K562 (cell line): ENCODE results near the gene DGKZ. TPM values are rescaled to one million over a fixed set of nuclear protein-coding genes. Genes with fewer than 3 reads are reported as not detected.

Experiments
- DPF2 ChIP-seq: fragments of 450-650 bp; IDR thresholded peaks from 2 replicates; pipeline ENCODE4 v1.6.1; 2016
- ETS1 ChIP-seq: conservative IDR thresholded peaks from 2 replicates; pipeline ENCODE4 v1.6.1; 2011; ENCODE audit warnings: low read depth, mild to moderate bottlenecking, low read length; ENCODE audit not compliant: control insufficient read depth
- GATAD2B ChIP-seq: fragments of 450-650 bp; IDR thresholded peaks from 2 replicates; pipeline ENCODE4 v1.6.1; 2017; ENCODE audit warnings: mild to moderate bottlenecking, borderline replicate concordance
- PATZ1 ChIP-seq: fragments of 250-450 bp; sonication (Bioruptor Pico); IDR thresholded peaks from 2 replicates; pipeline ENCODE4 v1.5.0; 2020; ENCODE audit warnings: mild to moderate bottlenecking, borderline replicate concordance
- PML ChIP-seq: IDR thresholded peaks from 2 replicates; pipeline ENCODE4 v1.6.1; 2012; ENCODE audit warnings: low read length, inconsistent platforms
- SMARCE1 ChIP-seq: fragments of 450-650 bp; IDR thresholded peaks from 2 replicates; pipeline ENCODE4 v1.7.1; 2016; ENCODE audit warnings: mild to moderate bottlenecking
- TAF1 ChIP-seq: IDR thresholded peaks from 2 replicates; pipeline ENCODE4 v1.6.1; 2011; ENCODE audit warnings: mild to moderate bottlenecking, low read length, moderate library complexity; ENCODE audit not compliant: insufficient read depth, control insufficient read depth, severe bottlenecking; ENCODE audit errors: extremely low read depth
- XRCC5 ChIP-seq: fragments of 200-400 bp; formaldehyde crosslinking; IDR thresholded peaks from 2 replicates; pipeline ENCODE4 v1.6.1; 2017; ENCODE audit warnings: low read depth, mild to moderate bottlenecking, low read length
- ZFPM2 ChIP-seq: fragments of 250-450 bp; sonication (Bioruptor Pico); IDR thresholded peaks from 2 replicates; pipeline ENCODE4 v1.5.1; 2022; ENCODE audit warnings: mild to moderate bottlenecking
- ZNF121 ChIP-seq: sonication (generic); formaldehyde crosslinking; conservative IDR thresholded peaks from 2 replicates; pipeline ENCODE4 v1.8.0; 2022; ENCODE audit warnings: missing genetic modification reagents
- ZNF384 ChIP-seq: IDR thresholded peaks from 2 replicates; pipeline ENCODE4 v1.6.1; 2012; ENCODE audit warnings: low read depth, low read length, improper control_type of control experiment
- ZNF592 ChIP-seq: fragments of 450-650 bp; IDR thresholded peaks from 2 replicates; pipeline ENCODE4 v1.6.1; 2017; ENCODE audit warnings: antibody characterized with exemption, mild to moderate bottlenecking
- ZNF699 ChIP-seq: fragments of 250-450 bp; sonication (Bioruptor Pico); IDR thresholded peaks from 2 replicates; pipeline ENCODE4 v1.8.0; 2021; ENCODE audit warnings: mild to moderate bottlenecking, moderate library complexity; ENCODE audit not compliant: insufficient replicate concordance
- ZNF766 ChIP-seq: fragments of 200-800 bp; sonication (Bioruptor generic); conservative IDR thresholded peaks from 2 replicates; pipeline ENCODE4 v1.6.1; 2016; ENCODE audit warnings: missing genetic modification characterization, missing compliant biosample characterization
- polyA plus RNA-seq, 8 experiments: library from polyadenylated mRNA; depleted of rRNA in 4 of 8; stranded (reverse) in 5 of 8; unstranded in 3 of 8; fragments of >200 nt; fragmentation: Nextera tagmentation in 2 of 8; fragmentation: Illumina TruSeq in 1 of 8; extraction: Ambion mirVana in 2 of 8; extraction: Trizol in 1 of 8; gene quantifications; 2 replicates each; pipeline versions ENCODE4 v1.2.1 to v1.2.3, GENCODE V29; 2011 to 2014; ENCODE audit warnings: inconsistent platforms in 1 of 8, missing spikeins in 1 of 8
- total RNA-seq, 7 experiments: library from RNA; depleted of rRNA in 6 of 7; stranded (reverse); fragments of >200 nt in 6 of 7; fragmentation: Illumina TruSeq in 2 of 7; extraction: Trizol in 2 of 7; gene quantifications; 2 replicates each; pipeline versions ENCODE4 v1.2.1 to v1.2.3, GENCODE V29; 2011 to 2021; ENCODE audit warnings: low replicate concordance in 1 of 7
- TF ChIP-seq, protein P1 (sequence below), 3 experiments: fragments of 200-800 bp in 1 of 3; fragments of 250-450 bp in 1 of 3; fragments of 450-650 bp in 1 of 3; sonication (Bioruptor Pico) in 1 of 3; sonication (Bioruptor generic) in 1 of 3; formaldehyde crosslinking in 1 of 3; IDR thresholded peaks; 2 replicates each; pipeline versions ENCODE4 v1.6.1 to v1.8.0; 2016 to 2022; ENCODE audit warnings: mild to moderate bottlenecking in 2 of 3, missing genetic modification characterization in 2 of 3, missing compliant biosample characterization in 1 of 3, moderate library complexity in 1 of 3

Gene DGKZ
- total and polyA plus RNA-seq, 9 of the 15 experiments (the other 6 are each of a cell fraction or from before 2014, with no cell fraction given), result 0.51 to 100 (median 44.2) TPM

DNA sequence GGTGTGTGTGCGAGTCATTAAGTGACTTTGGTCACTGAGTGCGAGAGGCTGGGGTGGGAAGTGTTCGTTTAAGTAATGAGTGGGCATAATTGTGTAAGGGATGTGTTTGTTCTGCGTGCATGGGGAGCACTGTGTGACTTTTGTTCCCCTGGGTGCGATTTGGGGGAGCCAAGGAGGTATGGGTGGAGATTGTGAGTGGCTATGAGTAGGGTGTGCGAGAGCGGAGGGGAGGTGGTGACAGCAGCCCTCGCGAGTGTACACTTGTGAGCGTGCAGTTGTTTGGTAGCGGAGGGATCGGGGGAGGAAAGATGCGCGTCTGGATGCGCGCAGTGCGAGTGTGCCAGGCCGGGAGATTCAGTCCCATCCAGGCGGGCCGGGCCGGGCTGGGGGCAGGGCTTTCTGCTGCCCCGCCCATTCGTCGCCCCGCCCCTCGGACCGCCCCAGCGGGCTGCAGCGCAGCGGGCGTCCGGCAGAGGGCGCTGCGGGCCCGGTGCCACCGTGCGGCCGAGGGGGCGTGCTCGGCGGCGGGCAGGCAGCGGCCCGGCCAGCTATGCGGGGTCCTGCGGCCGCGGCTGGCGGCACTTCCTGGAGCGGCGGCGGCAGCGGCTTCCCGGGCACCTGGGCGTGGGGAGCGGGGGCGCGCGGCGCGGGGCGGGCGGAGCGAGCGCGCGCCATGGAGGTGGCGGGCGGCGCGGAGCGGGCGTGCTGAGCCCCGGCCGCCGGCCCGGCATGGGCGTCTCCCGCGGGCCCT lies at the start of gene DGKZ (continued):
- no peak for TF ChIP-seq PATZ1 (CRISPR knock-in tag)
- TF ChIP-seq ZNF384, result no peak
- TF ChIP-seq PML, result no peak
- 0 out of 2 replicates have a peak, but pooled peaks have one; percentile 35 for TF ChIP-seq DPF2
- TF ChIP-seq ZNF592, result peak; percentile 59; the same call in 1 of the 2 replicates
- TF ChIP-seq SMARCE1, result no peak
- TF ChIP-seq ZNF699 (CRISPR knock-in tag), result no peak
- TF ChIP-seq XRCC5, result peak; percentile 45; the same call in 1 of the 2 replicates
- TF ChIP-seq ZNF121 (CRISPR knock-in tag), result no peak
- TF ChIP-seq, protein P1, sequence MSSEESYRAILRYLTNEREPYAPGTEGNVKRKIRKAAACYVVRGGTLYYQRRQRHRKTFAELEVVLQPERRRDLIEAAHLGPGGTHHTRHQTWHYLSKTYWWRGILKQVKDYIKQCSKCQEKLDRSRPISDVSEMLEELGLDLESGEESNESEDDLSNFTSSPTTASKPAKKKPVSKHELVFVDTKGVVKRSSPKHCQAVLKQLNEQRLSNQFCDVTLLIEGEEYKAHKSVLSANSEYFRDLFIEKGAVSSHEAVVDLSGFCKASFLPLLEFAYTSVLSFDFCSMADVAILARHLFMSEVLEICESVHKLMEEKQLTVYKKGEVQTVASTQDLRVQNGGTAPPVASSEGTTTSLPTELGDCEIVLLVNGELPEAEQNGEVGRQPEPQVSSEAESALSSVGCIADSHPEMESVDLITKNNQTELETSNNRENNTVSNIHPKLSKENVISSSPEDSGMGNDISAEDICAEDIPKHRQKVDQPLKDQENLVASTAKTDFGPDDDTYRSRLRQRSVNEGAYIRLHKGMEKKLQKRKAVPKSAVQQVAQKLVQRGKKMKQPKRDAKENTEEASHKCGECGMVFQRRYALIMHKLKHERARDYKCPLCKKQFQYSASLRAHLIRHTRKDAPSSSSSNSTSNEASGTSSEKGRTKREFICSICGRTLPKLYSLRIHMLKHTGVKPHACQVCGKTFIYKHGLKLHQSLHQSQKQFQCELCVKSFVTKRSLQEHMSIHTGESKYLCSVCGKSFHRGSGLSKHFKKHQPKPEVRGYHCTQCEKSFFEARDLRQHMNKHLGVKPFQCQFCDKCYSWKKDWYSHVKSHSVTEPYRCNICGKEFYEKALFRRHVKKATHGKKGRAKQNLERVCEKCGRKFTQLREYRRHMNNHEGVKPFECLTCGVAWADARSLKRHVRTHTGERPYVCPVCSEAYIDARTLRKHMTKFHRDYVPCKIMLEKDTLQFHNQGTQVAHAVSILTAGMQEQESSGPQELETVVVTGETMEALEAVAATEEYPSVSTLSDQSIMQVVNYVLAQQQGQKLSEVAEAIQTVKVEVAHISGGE (CRISPR knock-in tag; IDR thresholded peaks at IDR 0.05), result peak in 1 of 3 experiments; percentile 65; a peak in 1 of 6 replicates
- TF ChIP-seq GATAD2B, result peak; percentile 95
- TF ChIP-seq ZFPM2 (CRISPR knock-in tag), result no peak
- no peak for TF ChIP-seq ZNF766 (CRISPR knock-in tag)
- peak; percentile 44; the same call in 1 of the 2 replicates for TF ChIP-seq ETS1
- TF ChIP-seq TAF1, result peak; percentile 62
